ENCODE measurements around the gene METRN. TPM values are rescaled to one million over a fixed set of nuclear protein-coding genes. Genes with fewer than 3 reads are reported as not detected.

METRN gene
- total RNA-seq, 2 donors from 2014 or later = 36.6 to 71.9 TPM

DNA sequence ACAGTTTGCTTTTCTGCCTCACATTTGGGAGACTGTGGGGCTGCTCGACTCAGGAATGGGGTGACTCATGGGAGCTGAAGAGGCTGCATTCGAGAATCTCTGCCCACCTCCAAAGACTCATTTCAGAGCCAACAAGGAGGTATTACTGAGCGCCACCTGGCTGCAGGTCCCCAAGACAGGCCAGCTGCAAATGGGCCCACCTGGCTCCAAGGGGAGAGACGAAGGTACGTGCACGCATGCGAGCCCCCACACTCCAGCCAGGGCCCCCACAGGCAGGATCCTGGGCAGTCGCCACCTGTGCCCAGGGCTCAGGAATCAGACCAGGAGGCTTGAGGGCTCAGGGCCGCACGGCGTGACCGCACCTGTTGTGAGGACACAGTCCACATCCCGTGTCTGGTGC, 18.0 kb downstream of the METRN start:
- intact Hi-C loops (cut with DNase I) = no loop called here
- Histone ChIP-seq H3K36me3 (replicated peaks in 1 of 2; ENCODE audit: insufficient read depth in 1 of 2, low read depth in 2 of 2) (peaks cover 5 to 15% of the 10 kb centered on the region in 2 donors), H3K4me1 (peaks cover 13% of the 10 kb centered on the region), H3K9me3 (no peaks in the 10 kb centered on the region), H3K27ac (no peak overlapping the region), H3K27me3 (no peaks in the 10 kb centered on the region), H3K4me3 (no peak overlapping the region)
- DNase-seq (no peak), ATAC-seq (no peak)
- TF ChIP-seq, protein P1, sequence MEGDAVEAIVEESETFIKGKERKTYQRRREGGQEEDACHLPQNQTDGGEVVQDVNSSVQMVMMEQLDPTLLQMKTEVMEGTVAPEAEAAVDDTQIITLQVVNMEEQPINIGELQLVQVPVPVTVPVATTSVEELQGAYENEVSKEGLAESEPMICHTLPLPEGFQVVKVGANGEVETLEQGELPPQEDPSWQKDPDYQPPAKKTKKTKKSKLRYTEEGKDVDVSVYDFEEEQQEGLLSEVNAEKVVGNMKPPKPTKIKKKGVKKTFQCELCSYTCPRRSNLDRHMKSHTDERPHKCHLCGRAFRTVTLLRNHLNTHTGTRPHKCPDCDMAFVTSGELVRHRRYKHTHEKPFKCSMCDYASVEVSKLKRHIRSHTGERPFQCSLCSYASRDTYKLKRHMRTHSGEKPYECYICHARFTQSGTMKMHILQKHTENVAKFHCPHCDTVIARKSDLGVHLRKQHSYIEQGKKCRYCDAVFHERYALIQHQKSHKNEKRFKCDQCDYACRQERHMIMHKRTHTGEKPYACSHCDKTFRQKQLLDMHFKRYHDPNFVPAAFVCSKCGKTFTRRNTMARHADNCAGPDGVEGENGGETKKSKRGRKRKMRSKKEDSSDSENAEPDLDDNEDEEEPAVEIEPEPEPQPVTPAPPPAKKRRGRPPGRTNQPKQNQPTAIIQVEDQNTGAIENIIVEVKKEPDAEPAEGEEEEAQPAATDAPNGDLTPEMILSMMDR (IDR thresholded peaks at IDR 0.05) = no peak
- no peak for TF ChIP-seq POLR2A (IDR thresholded peaks at IDR 0.05)
- 90 to 96% methylated on average over 2 to 11 of the region's 13 CpGs for WGBS, 2 donors

- Histone ChIP-seq H3K27me3 (no peaks in the 10 kb centered on the region), H3K4me3 (no peak overlapping the region), H3K36me3 (replicated peaks in 1 of 2; ENCODE audit: insufficient read depth in 1 of 2, low read depth in 2 of 2) (peaks cover 5 to 15% of the 10 kb centered on the region in 2 donors), H3K4me1 (peaks cover 6% of the 10 kb centered on the region), H3K9me3 (no peaks in the 10 kb centered on the region), H3K27ac (no peak overlapping the region)
- ATAC-seq = no peak
- TF ChIP-seq, protein P1 (IDR thresholded peaks at IDR 0.05) = no peak
- TF ChIP-seq POLR2A (IDR thresholded peaks at IDR 0.05) = no peak
- 87 to 95% methylated on average over 4 to 27 of the region's 34 CpGs for WGBS, 2 donors
- intact Hi-C loops (cut with DNase I) = no loop called here
- DNase-seq = peak in 1 of 4 donors; percentile 16
Observed at GRCh38 chr16:733382-734207, 18.7 kb downstream of the METRN start.

GRCh38 chr16:734208-734980, 19.5 kb downstream of the METRN start:
- no peaks in the 10 kb centered on the region for H3K27me3 ChIP-seq
- TF ChIP-seq, protein P1 (IDR thresholded peaks at IDR 0.05) = no peak
- TF ChIP-seq POLR2A (IDR thresholded peaks at IDR 0.05) = no peak

DNA sequence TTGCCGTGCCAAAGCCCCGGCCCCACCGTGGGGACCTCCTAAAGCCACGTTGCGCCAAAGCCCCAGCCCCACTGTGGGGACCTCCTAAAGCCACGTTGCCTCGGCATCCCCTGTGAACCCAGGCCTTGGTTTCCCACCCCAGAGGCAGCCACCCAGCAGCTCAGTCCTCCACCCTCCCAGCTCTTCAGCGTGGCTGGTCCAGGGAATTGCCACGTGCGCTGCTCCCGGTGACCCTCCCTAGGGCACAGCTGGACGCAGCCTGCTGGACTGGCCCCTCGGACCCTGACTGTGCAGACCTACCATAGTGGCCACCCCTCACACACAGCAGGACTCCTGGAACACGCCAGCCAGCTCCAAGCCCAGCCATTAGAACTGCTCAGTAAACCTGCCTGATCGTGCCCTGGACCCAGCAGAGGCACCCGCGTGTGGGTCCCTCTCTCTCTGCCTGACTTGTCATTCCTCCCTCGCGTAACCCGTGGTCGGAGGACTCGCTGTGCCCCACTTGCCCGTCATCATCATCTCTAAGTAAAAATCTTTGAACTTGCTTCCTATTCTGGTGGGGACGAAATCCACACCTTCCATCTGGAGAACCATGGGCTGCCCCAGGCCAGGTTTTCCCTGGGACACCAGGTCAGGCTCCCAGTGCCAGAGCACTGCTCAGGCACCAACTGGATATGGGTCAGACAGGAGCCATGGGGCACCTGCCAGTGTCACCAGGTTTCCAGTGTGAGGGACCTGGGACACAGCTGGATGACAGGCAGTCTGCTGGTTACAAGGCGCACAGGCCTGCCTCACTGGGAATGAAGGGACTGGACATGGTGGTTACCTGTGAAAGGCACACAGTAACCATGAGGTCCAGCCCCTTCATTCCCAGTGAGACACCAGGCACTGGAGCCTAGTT, 20.3 kb downstream of the METRN start:
- H3K9me3 ChIP-seq = no peaks in the 10 kb centered on the region
- peaks cover 5 to 15% of the 10 kb centered on the region in 2 donors for H3K36me3 ChIP-seq (replicated peaks in 1 of 2; ENCODE audit: insufficient read depth in 1 of 2, low read depth in 2 of 2)
- ATAC-seq = no peak
- intact Hi-C loops (cut with DNase I) = no loop called here
- H3K4me3 ChIP-seq = no peak overlapping the region
- H3K27ac ChIP-seq = no peak overlapping the region
- TF ChIP-seq, protein P1 (IDR thresholded peaks at IDR 0.05) = no peak
- no peak for TF ChIP-seq POLR2A (IDR thresholded peaks at IDR 0.05)
- DNase-seq = no peak
- no peaks in the 10 kb centered on the region for H3K27me3 ChIP-seq
- peaks cover 11% of the 10 kb centered on the region for H3K4me1 ChIP-seq
- 92 to 94% methylated on average over 11 to 25 of the region's 25 CpGs for WGBS, 2 donors

More at GRCh38 chr16:734208-734980, 19.5 kb downstream of the METRN start:
- peaks cover 5 to 15% of the 10 kb centered on the region in 2 donors for H3K36me3 ChIP-seq (replicated peaks in 1 of 2; ENCODE audit: insufficient read depth in 1 of 2, low read depth in 2 of 2)
- DNase-seq (no peak), ATAC-seq (no peak)
- peaks cover 2% of the 10 kb centered on the region for H3K4me1 ChIP-seq
- H3K27ac ChIP-seq = no peak overlapping the region
- intact Hi-C loops (cut with DNase I) = no loop called here
- H3K4me3 ChIP-seq = no peak overlapping the region
- WGBS, 2 donors = 91 to 94% methylated on average over 21 to 43 of the region's 49 CpGs
- H3K9me3 ChIP-seq = no peaks in the 10 kb centered on the region

Data from body of pancreas (tissue), 4 donors.